ENCODE results near the gene GNG14. TPM values are rescaled to one million over a fixed set of nuclear protein-coding genes. Genes with fewer than 3 reads are reported as not detected.

GNG14 gene
- total RNA-seq, 1 experiment from 2014 or later, result not detected

DNA sequence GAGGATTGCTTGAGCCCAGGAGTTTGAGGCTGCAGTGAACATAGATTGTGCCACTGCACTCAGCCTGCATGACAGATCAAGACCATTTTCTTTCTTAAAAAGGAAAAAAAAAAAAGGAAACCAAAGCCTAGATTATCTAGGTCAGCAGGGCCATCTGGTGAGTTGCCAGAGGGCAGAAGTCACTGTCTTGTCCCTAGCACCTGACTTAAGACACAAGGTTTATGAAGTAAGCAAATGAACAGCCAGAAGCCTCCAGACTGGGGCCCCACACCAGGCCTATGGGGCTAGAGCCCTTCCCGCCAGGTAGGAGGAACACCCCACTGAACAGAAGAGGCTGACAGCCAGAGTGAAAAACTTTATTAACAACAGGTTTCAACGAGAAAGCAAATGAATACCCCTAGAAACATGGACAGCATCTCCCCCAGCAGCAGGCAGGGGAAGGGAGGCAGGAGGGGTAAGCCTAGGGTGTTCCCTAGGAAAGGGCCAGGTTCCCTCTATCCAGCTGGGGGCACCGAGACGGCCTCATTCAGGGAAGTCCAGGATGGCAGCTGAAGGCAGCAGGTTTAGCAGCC is 20.0 kb upstream of the GNG14 start:
- H2BK15ac ChIP-seq (ENCODE audit: low read depth, low read length), result no peak overlapping the region
- no CpG with 5 or more reads among the region's 4 CpGs for WGBS (ENCODE audit: extremely low coverage, insufficient read length, low lambda C conversion rate)

More for the DNA sequence above, 20.0 kb upstream of the GNG14 start:
- Mint-ChIP-seq H3K4me3 (peak overlapping the region; percentile 93 to 94), H3K27me3 (ENCODE audit: low read depth) (peaks cover 2% of the 10 kb centered on the region), H3K36me3 (ENCODE audit: insufficient read depth in 1 of 3, low read depth in 3 of 3) (peaks cover 11 to 33% (median 30%) of the 10 kb centered on the region in 3 experiments), H3K4me1 (peaks cover 27 to 50% of the 10 kb centered on the region in 2 experiments), H3K27ac (no peak overlapping the region), H3K9me3 (peaks cover 0 to 1% of the 10 kb centered on the region in 2 experiments; a peak in 2 of 5 replicates)
- Histone ChIP-seq H3T11ph (ENCODE audit: low read length) (no peak overlapping the region), H3K23me2 (ENCODE audit: insufficient read length, low read depth, low read length, poor library complexity, severe bottlenecking) (peaks cover 24% of the 10 kb centered on the region), H3K14ac (ENCODE audit: insufficient read depth, low read length) (no peak overlapping the region), H2AFZ (ENCODE audit: low read length) (no peak overlapping the region), H3K9me3 (ENCODE audit: control insufficient read depth, low read depth, low read length) (no peaks in the 10 kb centered on the region), H3K23ac (ENCODE audit: insufficient read length, low read depth, low read length) (no peak overlapping the region), H3K56ac (ENCODE audit: insufficient read length, low read depth, low read length) (no peak overlapping the region), H3K79me2 (ENCODE audit: insufficient read depth, low read length) (no peaks in the 10 kb centered on the region), H4K91ac (ENCODE audit: insufficient read length, low read depth, low read length) (no peak overlapping the region), H3K27ac (ENCODE audit: insufficient read length, low read depth, low read length) (no peak overlapping the region), H4K20me1 (ENCODE audit: control insufficient read depth, insufficient read depth, insufficient read length) (no peaks in the 10 kb centered on the region), H4K5ac (ENCODE audit: insufficient read length, low read depth, low read length) (no peak overlapping the region), H3K9ac (ENCODE audit: extremely low read depth, insufficient read length, low read length) (no peak overlapping the region), H3K18ac (ENCODE audit: insufficient read length, low read depth, low read length) (no peak overlapping the region), H2BK12ac (ENCODE audit: insufficient read length, low read depth, low read length) (no peak overlapping the region), H4K8ac (replicated peaks; ENCODE audit: insufficient read length, low read depth, low read length) (no peak overlapping the region), H2BK20ac (ENCODE audit: low read depth, low read length, poor library complexity, severe bottlenecking) (no peak overlapping the region), H3K79me1 (ENCODE audit: insufficient read depth, low read depth, low read length, poor library complexity, severe bottlenecking) (no peaks in the 10 kb centered on the region), H3K4me2 (ENCODE audit: insufficient read depth, insufficient read length, low read length) (no peak overlapping the region), H2AK5ac (ENCODE audit: insufficient read length, low read length) (no peak overlapping the region), H2BK120ac (ENCODE audit: low read depth, low read length, poor library complexity, severe bottlenecking) (no peak overlapping the region), H3K27me3 (ENCODE audit: insufficient read depth, low read length) (no peaks in the 10 kb centered on the region), H3K4me1 (ENCODE audit: insufficient read depth, low read length) (no peaks in the 10 kb centered on the region), H3K4ac (ENCODE audit: low read depth, low read length) (no peak overlapping the region), H2BK5ac (ENCODE audit: insufficient read length, low read length) (no peak overlapping the region)
- TF ChIP-seq, protein P1, sequence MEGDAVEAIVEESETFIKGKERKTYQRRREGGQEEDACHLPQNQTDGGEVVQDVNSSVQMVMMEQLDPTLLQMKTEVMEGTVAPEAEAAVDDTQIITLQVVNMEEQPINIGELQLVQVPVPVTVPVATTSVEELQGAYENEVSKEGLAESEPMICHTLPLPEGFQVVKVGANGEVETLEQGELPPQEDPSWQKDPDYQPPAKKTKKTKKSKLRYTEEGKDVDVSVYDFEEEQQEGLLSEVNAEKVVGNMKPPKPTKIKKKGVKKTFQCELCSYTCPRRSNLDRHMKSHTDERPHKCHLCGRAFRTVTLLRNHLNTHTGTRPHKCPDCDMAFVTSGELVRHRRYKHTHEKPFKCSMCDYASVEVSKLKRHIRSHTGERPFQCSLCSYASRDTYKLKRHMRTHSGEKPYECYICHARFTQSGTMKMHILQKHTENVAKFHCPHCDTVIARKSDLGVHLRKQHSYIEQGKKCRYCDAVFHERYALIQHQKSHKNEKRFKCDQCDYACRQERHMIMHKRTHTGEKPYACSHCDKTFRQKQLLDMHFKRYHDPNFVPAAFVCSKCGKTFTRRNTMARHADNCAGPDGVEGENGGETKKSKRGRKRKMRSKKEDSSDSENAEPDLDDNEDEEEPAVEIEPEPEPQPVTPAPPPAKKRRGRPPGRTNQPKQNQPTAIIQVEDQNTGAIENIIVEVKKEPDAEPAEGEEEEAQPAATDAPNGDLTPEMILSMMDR (conservative IDR thresholded peaks at IDR 0.05), result no peak
- no peak for DNase-seq
